ENCODE measurements around the gene AMBRA1. TPM values are rescaled to one million over a fixed set of nuclear protein-coding genes. Genes with fewer than 3 reads are reported as not detected.

Gene AMBRA1
- polyA plus RNA-seq, 1 donor from 2014 or later = 34.5 TPM

GRCh38 chr11:46642627-46643335 is 49.0 kb upstream of the AMBRA1 start:
- H3K9ac ChIP-seq (ENCODE audit: low read length) = no peak overlapping the region
- no peaks in the 10 kb centered on the region for H3K9me2 ChIP-seq (ENCODE audit: insufficient read depth, low read length)
- no peaks in the 10 kb centered on the region for H3F3A ChIP-seq (ENCODE audit: insufficient read depth, low read length, poor library complexity, severe bottlenecking)
- H4K20me1 ChIP-seq (ENCODE audit: insufficient read depth) = no peaks in the 10 kb centered on the region
- H3K9me3 ChIP-seq (ENCODE audit: low read length) = no peaks in the 10 kb centered on the region
- no peaks in the 10 kb centered on the region for H3K79me2 ChIP-seq (replicated peaks; ENCODE audit: insufficient read depth, low read length)
- H3K36me3 ChIP-seq (ENCODE audit: insufficient read depth, low read length) = no peaks in the 10 kb centered on the region
- H3K4me3 ChIP-seq (ENCODE audit: low read length) = no peak overlapping the region
- no peak overlapping the region for H3K4me2 ChIP-seq (ENCODE audit: low read length)
- H3K27ac ChIP-seq (ENCODE audit: low read length) = no peak overlapping the region
- no peak overlapping the region for H2AFZ ChIP-seq (ENCODE audit: low read depth, low read length)
- TF ChIP-seq EZH2 (IDR thresholded peaks at IDR 0.05; ENCODE audit: borderline replicate concordance, insufficient read depth, low read length, poor library complexity, severe bottlenecking) (no peak), RAD21 (conservative IDR thresholded peaks at IDR 0.05) (no peak), REST (IDR thresholded peaks at IDR 0.05; ENCODE audit: borderline replicate concordance) (no peak), EP300 (conservative IDR thresholded peaks at IDR 0.05; ENCODE audit: poor library complexity, severe bottlenecking) (no peak), POLR2AphosphoS5 (IDR thresholded peaks at IDR 0.05) (no peak), CTCF (IDR thresholded peaks at IDR 0.05; ENCODE audit: poor library complexity, severe bottlenecking) (no peak), MXI1 (conservative IDR thresholded peaks at IDR 0.05; ENCODE audit: poor library complexity, severe bottlenecking) (no peak), SMC3 (conservative IDR thresholded peaks at IDR 0.05; ENCODE audit: poor library complexity) (no peak), TAF1 (IDR thresholded peaks at IDR 0.05; ENCODE audit: low read depth) (no peak)
- no peaks in the 10 kb centered on the region for H3K27me3 ChIP-seq (ENCODE audit: insufficient read depth, low read depth, low read length)

- no peak overlapping the region for H3K27ac ChIP-seq (ENCODE audit: low read length)
- no peak overlapping the region for H3K4me2 ChIP-seq (ENCODE audit: low read length)
- H2AFZ ChIP-seq (ENCODE audit: low read depth, low read length) = no peak overlapping the region
- no peaks in the 10 kb centered on the region for H3K9me2 ChIP-seq (ENCODE audit: insufficient read depth, low read length)
- no peaks in the 10 kb centered on the region for H3K79me2 ChIP-seq (replicated peaks; ENCODE audit: insufficient read depth, low read length)
- TF ChIP-seq REST (IDR thresholded peaks at IDR 0.05; ENCODE audit: borderline replicate concordance) (no peak), EZH2 (IDR thresholded peaks at IDR 0.05; ENCODE audit: borderline replicate concordance, insufficient read depth, low read length, poor library complexity, severe bottlenecking) (no peak), POLR2AphosphoS5 (IDR thresholded peaks at IDR 0.05) (no peak), CTCF (IDR thresholded peaks at IDR 0.05; ENCODE audit: poor library complexity, severe bottlenecking) (no peak), EP300 (conservative IDR thresholded peaks at IDR 0.05; ENCODE audit: poor library complexity, severe bottlenecking) (no peak)
- no peaks in the 10 kb centered on the region for H3K27me3 ChIP-seq (ENCODE audit: insufficient read depth, low read depth, low read length)
- no peak overlapping the region for H3K9ac ChIP-seq (ENCODE audit: low read length)
- H3K9me3 ChIP-seq (ENCODE audit: low read length) = no peaks in the 10 kb centered on the region
- no peaks in the 10 kb centered on the region for H3K36me3 ChIP-seq (ENCODE audit: insufficient read depth, low read length)
- no peaks in the 10 kb centered on the region for H4K20me1 ChIP-seq (ENCODE audit: insufficient read depth)
- no peak overlapping the region for H3K4me3 ChIP-seq (ENCODE audit: low read length)
- H3F3A ChIP-seq (ENCODE audit: insufficient read depth, low read length, poor library complexity, severe bottlenecking) = no peaks in the 10 kb centered on the region
These were observed 47.8 kb upstream of the AMBRA1 start for GRCh38 chr11:46641639-46642038.

Measured in neural cell (in vitro differentiated cells).